Hippocampal formation (tissue), 2 donors: ENCODE data around the gene NOX5.

ENCODE experiments used
- DNase-seq, 2 donors: peaks; one replicate each; lab custom pipeline; 2025; lab: John Stamatoyannopoulos, UW

NOX5 gene

GRCh38 chr15:68991723-68992122 is 22.8 kb upstream of the NOX5 start:
- no peak for DNase-seq

GRCh38 chr15:68992696-68993095 is 21.8 kb upstream of the NOX5 start:
- DNase-seq: no peak

GRCh38 chr15:68993276-68993675 is 21.2 kb upstream of the NOX5 start:
- no peak for DNase-seq

GRCh38 chr15:68994149-68994548 is 20.3 kb upstream of the NOX5 start:
- no peak for DNase-seq

- DNase-seq: no peak
These were observed 19.3 kb upstream of the NOX5 start for GRCh38 chr15:68994981-68995761.

- no peak for DNase-seq
These were observed 17.4 kb upstream of the NOX5 start for GRCh38 chr15:68997050-68997449.

- no peak for DNase-seq
These were observed 16.3 kb upstream of the NOX5 start for GRCh38 chr15:68997930-68998777.

GRCh38 chr15:68999091-68999490 is 15.4 kb upstream of the NOX5 start:
- no peak for DNase-seq

GRCh38 chr15:69000091-69000490 is 14.4 kb upstream of the NOX5 start:
- no peak for DNase-seq

- no peak for DNase-seq
These were observed 13.6 kb upstream of the NOX5 start for GRCh38 chr15:69000725-69001503.

GRCh38 chr15:69002783-69003182 is 11.7 kb upstream of the NOX5 start:
- no peak for DNase-seq

- DNase-seq: no peak
These were observed 10.5 kb upstream of the NOX5 start for GRCh38 chr15:69004011-69004410.

- no peak for DNase-seq
These were observed 6.4 kb upstream of the NOX5 start for GRCh38 chr15:69008056-69008455.

- DNase-seq: no peak
These were observed 5.2 kb upstream of the NOX5 start for GRCh38 chr15:69009341-69009740.

- DNase-seq: no peak
These were observed 2.9 kb upstream of the NOX5 start for GRCh38 chr15:69011641-69012040.

- no peak for DNase-seq
These were observed 1.6 kb upstream of the NOX5 start for GRCh38 chr15:69012761-69013364.

GRCh38 chr15:69013726-69014406 is 629 bp upstream of the NOX5 start:
- DNase-seq: no peak

GRCh38 chr15:69015591-69015990 is 1.1 kb downstream of the NOX5 start:
- no peak for DNase-seq

GRCh38 chr15:69016021-69016595 is 1.6 kb downstream of the NOX5 start:
- DNase-seq: no peak

- no peak for DNase-seq
These were observed 3.5 kb downstream of the NOX5 start for GRCh38 chr15:69017978-69018377.

- DNase-seq: no peak
These were observed 4.5 kb downstream of the NOX5 start for GRCh38 chr15:69018951-69019350.
